Endothelial cell of umbilical vein (primary cell): ENCODE results near the gene GATAD2A. TPM values are rescaled to one million over a fixed set of nuclear protein-coding genes. Genes with fewer than 3 reads are reported as not detected.

Experiments used
- BruUV-seq: library from RNA; stranded (reverse); fragments of 400-500 nt; replicated peaks from 2 replicates; lab custom pipeline; 2021; lab: Mats Ljungman, UMichigan
- CTCF ChIA-PET: fragments of 300-600, 350-600 bp; sonication (Branson Sonifier 250); formaldehyde crosslinking; loops from one replicate; lab custom pipeline; 2021; ENCODE audit warnings: antibody characterized with exemption, inconsistent platforms; lab: Charles Lee
- POLR2A ChIA-PET: fragments of 300-600, 350-600 bp; sonication (Branson Sonifier 250); formaldehyde crosslinking; loops from one replicate; lab custom pipeline; 2021; ENCODE audit warnings: antibody characterized with exemption, inconsistent platforms; lab: Charles Lee
- DNase-seq: peaks from one replicate; pipeline ENCODE4 v3.0.0-alpha.2; 2011; ENCODE audit warnings: low read depth, low spot score
- FAIRE-seq: peaks from 2 replicates; lab custom pipeline; 2011; peaks lifted over from hg19 to GRCh38; lab: Jason Lieb, UNC
- H2AFZ ChIP-seq: 2 replicates; pipeline ENCODE4 v1.6.0; 2012; ENCODE audit warnings: low read depth, low read length, control low read depth, inconsistent platforms
- H3K27ac ChIP-seq: 2 replicates; pipeline ENCODE4 v1.5.1; 2011; ENCODE audit warnings: low read depth, mild to moderate bottlenecking, control low read depth, low read length, moderate library complexity; ENCODE audit not compliant: insufficient read depth
- H3K27me3 ChIP-seq, 2 experiments: 2 replicates each; pipeline versions ENCODE4 v1.6.0 to v1.6.1; 2011; ENCODE audit warnings: low read length in 2 of 2, mixed read lengths in 1 of 2; ENCODE audit not compliant: control insufficient read depth in 2 of 2, insufficient read depth in 2 of 2
- H3K36me3 ChIP-seq, 2 experiments: 2 replicates in 1 of 2; 3 replicates in 1 of 2; pipeline ENCODE4 v1.5.1; 2011; ENCODE audit warnings: low read length in 2 of 2, mild to moderate bottlenecking in 1 of 2, moderate library complexity in 1 of 2; ENCODE audit not compliant: control insufficient read depth in 2 of 2, insufficient read depth in 2 of 2; ENCODE audit errors: extremely low read depth in 1 of 2
- H3K4me1 ChIP-seq: 3 replicates; pipeline ENCODE4 v1.5.1; 2011; ENCODE audit warnings: mild to moderate bottlenecking, low read length; ENCODE audit not compliant: control insufficient read depth, insufficient read depth; ENCODE audit errors: extremely low read depth
- H3K4me2 ChIP-seq: 2 replicates; pipeline ENCODE4 v1.6.1; 2011; ENCODE audit warnings: low read length, control low read depth, mixed read lengths; ENCODE audit not compliant: insufficient read depth
- H3K4me3 ChIP-seq, 3 experiments: fragments of 200-600 bp in 1 of 3; sonication (generic), shearing (Covaris generic) in 1 of 3; replicated peaks in 1 of 3; 2 replicates each; pipeline ENCODE4 v1.5.1; 2011 to 2016; ENCODE audit warnings: control low read depth in 3 of 3, low read length in 3 of 3, mild to moderate bottlenecking in 2 of 3, inconsistent platforms in 1 of 3, low read depth in 1 of 3, moderate library complexity in 1 of 3; ENCODE audit not compliant: insufficient read depth in 1 of 3
- H3K79me2 ChIP-seq: 2 replicates; pipeline ENCODE4 v1.6.0; 2012; ENCODE audit warnings: low read length, inconsistent platforms; ENCODE audit not compliant: control insufficient read depth, insufficient read depth
- H3K9ac ChIP-seq: replicated peaks from 2 replicates; pipeline ENCODE3; 2011; ENCODE audit warnings: low read length, control low read depth; ENCODE audit not compliant: insufficient read depth; ENCODE audit errors: extremely low read depth
- H3K9me1 ChIP-seq: replicated peaks from 3 replicates; pipeline ENCODE4 v1.6.0; 2011; ENCODE audit warnings: mild to moderate bottlenecking, low read length; ENCODE audit not compliant: control insufficient read depth, insufficient read depth; ENCODE audit errors: extremely low read depth
- H3K9me3 ChIP-seq: replicated peaks from 2 replicates; pipeline ENCODE4 v1.5.1; 2012; ENCODE audit warnings: low read length, inconsistent platforms; ENCODE audit not compliant: control insufficient read depth, insufficient read depth
- H4K20me1 ChIP-seq: replicated peaks from 2 replicates; pipeline ENCODE3; 2011; ENCODE audit warnings: mild to moderate bottlenecking, low read length; ENCODE audit not compliant: control insufficient read depth, insufficient read depth; ENCODE audit errors: extremely low read depth
- CTCF ChIP-seq, 2 donors: IDR thresholded peaks; 1 replicate in 1 of 2; 2 replicates in 1 of 2; pipeline ENCODE4 v1.5.1; 2011; ENCODE audit warnings: low read length in 2 of 2, mild to moderate bottlenecking in 2 of 2, moderate library complexity in 2 of 2, control low read depth in 1 of 2, inconsistent platforms in 1 of 2, low read depth in 1 of 2; ENCODE audit not compliant: insufficient read depth in 1 of 2; ENCODE audit errors: extremely low read depth in 1 of 2
- EZH2 ChIP-seq: IDR thresholded peaks from 2 replicates; pipeline ENCODE4 v1.6.1; 2012; ENCODE audit warnings: borderline replicate concordance, low read depth, mild to moderate bottlenecking, moderate library complexity, low read length, inconsistent platforms; ENCODE audit not compliant: severe bottlenecking
- FOS ChIP-seq: IDR thresholded peaks from 2 replicates; pipeline ENCODE4 v1.6.1; 2011; ENCODE audit warnings: mild to moderate bottlenecking, low read length, moderate library complexity, borderline replicate concordance; ENCODE audit not compliant: insufficient read depth
- GATA2 ChIP-seq: IDR thresholded peaks from 2 replicates; pipeline ENCODE4 v1.7.0; 2011; ENCODE audit warnings: low read depth, mild to moderate bottlenecking, moderate library complexity, mixed read lengths, low read length; ENCODE audit not compliant: insufficient read length, insufficient read depth
- JUN ChIP-seq: IDR thresholded peaks from 2 replicates; pipeline ENCODE4 v1.6.1; 2011; ENCODE audit warnings: borderline replicate concordance, low read depth; ENCODE audit not compliant: insufficient read length, insufficient read depth
- MAX ChIP-seq: IDR thresholded peaks from 2 replicates; pipeline ENCODE4 v1.6.1; 2011; ENCODE audit not compliant: insufficient read depth, insufficient read length
- MYC ChIP-seq: IDR thresholded peaks from one replicate; pipeline ENCODE4 v1.6.1; 2011; ENCODE audit warnings: mild to moderate bottlenecking, low read depth, low read length
- POLR2A ChIP-seq: IDR thresholded peaks from 2 replicates; pipeline ENCODE4 v1.6.1; 2012; ENCODE audit warnings: low read depth, mild to moderate bottlenecking, control low read depth, low read length
- POLR2AphosphoS5 ChIP-seq: IDR thresholded peaks from 2 replicates; pipeline ENCODE4 v1.6.1; 2012; ENCODE audit warnings: low read depth, mild to moderate bottlenecking, control low read depth, low read length, moderate library complexity; ENCODE audit not compliant: insufficient read depth
- dilution Hi-C: fragments of 300-500 bp; cut with MboI; formaldehyde crosslinking; loops from one replicate; pipeline ENCODE4 v1.15.0; 2019; ENCODE audit warnings: low sequenced_read_pairs; ENCODE audit not compliant: extremely low pct_ligation_motif_present
- intact Hi-C: fragments of 100-400 bp; cut with micrococcal nuclease; formaldehyde crosslinking; loops from one replicate; pipeline ENCODE4 v1.10.0; 2022
- polyA plus RNA-seq, 4 experiments: library from polyadenylated mRNA; depleted of rRNA in 3 of 4; stranded (reverse) in 3 of 4; unstranded in 1 of 4; fragments of >200 nt; gene quantifications; 2 replicates each; pipeline versions ENCODE4 v1.2.1 to v1.2.3, GENCODE V29; 2011 to 2012; ENCODE audit warnings: missing spikeins in 1 of 4
- total RNA-seq: library from RNA; stranded (reverse); gene quantifications from 2 replicates; pipeline ENCODE4 v1.2.3, GENCODE V29; 2021

GATAD2A gene
- total and polyA plus RNA-seq, 2 donors (not counting 3 experiments of a cell fraction or from before 2014, with no cell fraction given), result 27.3 to 134 TPM

GRCh38 chr19:19517235-19517619 is 111.8 kb downstream of the GATAD2A start:
- Histone ChIP-seq H2AFZ (no peak overlapping the region), H3K27me3 (no peaks in the 10 kb centered on the region), H3K4me3 (no peak overlapping the region), H3K4me2 (no peak overlapping the region), H4K20me1 (no peaks in the 10 kb centered on the region), H3K79me2 (peaks cover 26% of the 10 kb centered on the region), H3K4me1 (peaks cover 11% of the 10 kb centered on the region), H3K27ac (no peak overlapping the region), H3K9me3 (no peaks in the 10 kb centered on the region), H3K36me3 (peaks cover 3 to 4% of the 10 kb centered on the region in 2 experiments), H3K9me1 (no peaks in the 10 kb centered on the region), H3K9ac (no peak overlapping the region)
- DNase-seq (no peak), FAIRE-seq (no peak)
- no TSS peak for BruUV-seq
- ChIA-PET POLR2A (no interaction called here), CTCF (no interaction called here)
- intact Hi-C loops (no loop called here), dilution Hi-C loops (no loop called here)
- no peak for TF ChIP-seq FOS
- TF ChIP-seq MAX, result no peak
- TF ChIP-seq MYC, result no peak
- no peak for TF ChIP-seq GATA2
- TF ChIP-seq CTCF (IDR thresholded peaks at IDR 0.05; ENCODE audit: extremely low read depth in 1 of 2, insufficient read depth in 1 of 2, low read depth in 1 of 2, low read length in 2 of 2), result no peak
- TF ChIP-seq POLR2AphosphoS5, result no peak

GRCh38 chr19:19520989-19521388 is 115.5 kb downstream of the GATAD2A start:
- POLR2A ChIA-PET, result no interaction called here
- Histone ChIP-seq H3K27me3 (no peaks in the 10 kb centered on the region), H3K9ac (no peak overlapping the region), H2AFZ (no peak overlapping the region), H3K9me3 (no peaks in the 10 kb centered on the region), H3K4me2 (no peak overlapping the region), H3K79me2 (peaks cover 26% of the 10 kb centered on the region), H3K4me1 (peaks cover 6% of the 10 kb centered on the region), H4K20me1 (no peaks in the 10 kb centered on the region), H3K27ac (no peak overlapping the region), H3K36me3 (peaks cover 3 to 4% of the 10 kb centered on the region in 2 experiments), H3K4me3 (no peak overlapping the region), H3K9me1 (no peaks in the 10 kb centered on the region)
- BruUV-seq, result no TSS peak
- intact Hi-C loops (no loop called here), dilution Hi-C loops (no loop called here)
- TF ChIP-seq POLR2AphosphoS5, result no peak
- TF ChIP-seq MYC, result no peak
- no peak for TF ChIP-seq FOS
- TF ChIP-seq CTCF (IDR thresholded peaks at IDR 0.05; ENCODE audit: extremely low read depth in 1 of 2, insufficient read depth in 1 of 2, low read depth in 1 of 2, low read length in 2 of 2), result no peak
- no peak for TF ChIP-seq MAX
- no peak for TF ChIP-seq GATA2
- no peak for TF ChIP-seq POLR2A
- TF ChIP-seq EZH2, result no peak
- no peak for TF ChIP-seq JUN
- no peak for DNase-seq
- FAIRE-seq, result no peak
- CTCF ChIA-PET, result no interaction called here
